Right lobe of liver (tissue), 6 donors: ENCODE results near the gene AGPS. TPM values are rescaled to one million over a fixed set of nuclear protein-coding genes. Genes with fewer than 3 reads are reported as not detected.

Source experiments
- ATAC-seq, 4 donors: fragments of 200-7000 bp; cut with Tn5 transposase; one replicate each; pipeline ENCODE4 v1.9.1; 2020; ENCODE audit warnings: mild to moderate bottlenecking in 4 of 4, moderate library complexity in 4 of 4
- DNase-seq, 3 donors: peaks; one replicate each; pipeline ENCODE4 v3.0.0-alpha.2; 2020
- H3K27ac ChIP-seq, 3 donors: fragments of 200-600 bp; one replicate each; pipeline ENCODE4 v1.8.0; 2022
- H3K27me3 ChIP-seq, 2 donors: fragments of 200-600 bp; one replicate each; pipeline ENCODE4 v1.8.0; 2022
- H3K36me3 ChIP-seq, 4 donors: fragments of 200-600 bp; sonication (generic) in 1 of 4; one replicate each; pipeline versions ENCODE4 v1.5.1 to v1.8.0; 2017 to 2022; ENCODE audit warnings: control low read depth in 1 of 4
- H3K4me1 ChIP-seq, 4 donors: fragments of 200-600 bp; sonication (generic) in 1 of 4; one replicate each; pipeline versions ENCODE4 v1.5.1 to v1.8.0; 2017 to 2022; ENCODE audit warnings: control low read depth in 1 of 4
- H3K4me3 ChIP-seq, 3 donors: fragments of 200-600 bp; one replicate each; pipeline ENCODE4 v1.8.0; 2022
- H3K9me3 ChIP-seq, 4 donors: fragments of 200-600 bp; sonication (generic) in 1 of 4; one replicate each; pipeline versions ENCODE4 v1.5.1 to v1.8.0; 2017 to 2022; ENCODE audit warnings: control low read depth in 1 of 4
- POLR2A ChIP-seq: fragments of 450-650 bp; IDR thresholded peaks from one replicate; pipeline ENCODE4 v1.6.1; 2017; ENCODE audit warnings: antibody characterized with exemption, mild to moderate bottlenecking
- WGBS: methylation state at CpG from one replicate; pipeline ENCODE4 v1.1.6; 2018; ENCODE audit warnings: low coverage, low lambda C conversion rate; ENCODE audit not compliant: insufficient coverage; ENCODE audit errors: missing lambda C conversion rate; 5-methylcytosine and 5-hydroxymethylcytosine counted together
- intact Hi-C, 2 donors: fragments of 100-400 bp; cut with DNase I; formaldehyde crosslinking; loops; one replicate each; pipeline versions ENCODE4 v1.11.2 to v1.14.1; 2022
- total RNA-seq, 6 experiments: library from RNA; depleted of rRNA in 2 of 6; stranded (reverse); fragments of >200 nt in 2 of 6; fragmentation: NEBNext Ultra II Directional in 3 of 6; extraction: Animal tissue kit (Norgen Biotek cat#: 25700) in 3 of 6; gene quantifications; one replicate each; pipeline versions ENCODE4 v1.1.0 to v1.2.4, GENCODE V29; 2016 to 2023
- TF ChIP-seq, protein P1 (sequence below), 4 donors: fragments of 200-600 bp in 3 of 4; fragments of 450-650 bp in 1 of 4; IDR thresholded peaks; one replicate each; pipeline versions ENCODE4 v1.5.1 to v1.8.0; 2016 to 2022; ENCODE audit warnings: antibody characterized with exemption in 4 of 4, mild to moderate bottlenecking in 2 of 4
- donor health status: DM: no; HTN: yes; CAD: no.
- donor health status: DM: no; HTN: no; CAD: no.
- donor health status: DM: no; HTN: no; CAD: no.
- donor health status: DM: no; HTN: yes; CAD: no.
- donor health status: DM: no; HTN: yes; CAD: no.

Gene AGPS
- total RNA-seq, 6 experiments from 2014 or later = 21.7 to 31.8 (median 26.8) TPM

DNA sequence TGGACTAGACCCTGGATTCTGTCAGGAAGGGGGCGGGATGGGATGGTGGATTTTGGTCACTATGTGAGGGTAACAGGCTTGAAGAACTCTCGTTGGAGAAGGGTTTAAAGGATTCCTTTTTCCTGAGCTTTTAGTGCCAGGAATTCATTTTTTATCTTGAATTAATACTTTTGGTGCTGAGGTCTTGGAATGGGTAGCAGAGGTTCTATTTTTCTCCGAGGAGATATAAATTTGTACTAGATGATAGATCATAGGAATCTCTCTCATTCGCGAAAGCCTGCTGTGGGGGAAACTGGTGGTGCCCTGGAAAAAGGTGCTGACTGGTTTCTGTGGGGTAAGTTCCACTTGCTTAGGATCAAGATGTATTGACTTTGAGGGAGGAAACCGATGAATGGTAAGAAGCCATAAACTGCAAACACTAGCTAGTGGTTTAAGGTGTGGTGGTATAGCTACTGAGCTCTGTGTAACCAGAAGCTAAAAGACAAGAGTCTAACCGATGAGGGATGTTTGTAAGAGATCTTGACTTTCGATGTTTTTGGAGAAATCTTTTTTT is 706 bp downstream of the AGPS start:
- Histone ChIP-seq H3K9me3 (no peaks in the 10 kb centered on the region), H3K4me3 (peak overlapping the region; percentile 77 to 92 (median 89)), H3K27me3 (no peaks in the 10 kb centered on the region), H3K4me1 (peaks cover 0 to 51% (median 15%) of the 10 kb centered on the region in 4 donors), H3K27ac (peak overlapping the region; percentile 66 to 82 (median 78)), H3K36me3 (no peaks in the 10 kb centered on the region)
- TF ChIP-seq, protein P1, sequence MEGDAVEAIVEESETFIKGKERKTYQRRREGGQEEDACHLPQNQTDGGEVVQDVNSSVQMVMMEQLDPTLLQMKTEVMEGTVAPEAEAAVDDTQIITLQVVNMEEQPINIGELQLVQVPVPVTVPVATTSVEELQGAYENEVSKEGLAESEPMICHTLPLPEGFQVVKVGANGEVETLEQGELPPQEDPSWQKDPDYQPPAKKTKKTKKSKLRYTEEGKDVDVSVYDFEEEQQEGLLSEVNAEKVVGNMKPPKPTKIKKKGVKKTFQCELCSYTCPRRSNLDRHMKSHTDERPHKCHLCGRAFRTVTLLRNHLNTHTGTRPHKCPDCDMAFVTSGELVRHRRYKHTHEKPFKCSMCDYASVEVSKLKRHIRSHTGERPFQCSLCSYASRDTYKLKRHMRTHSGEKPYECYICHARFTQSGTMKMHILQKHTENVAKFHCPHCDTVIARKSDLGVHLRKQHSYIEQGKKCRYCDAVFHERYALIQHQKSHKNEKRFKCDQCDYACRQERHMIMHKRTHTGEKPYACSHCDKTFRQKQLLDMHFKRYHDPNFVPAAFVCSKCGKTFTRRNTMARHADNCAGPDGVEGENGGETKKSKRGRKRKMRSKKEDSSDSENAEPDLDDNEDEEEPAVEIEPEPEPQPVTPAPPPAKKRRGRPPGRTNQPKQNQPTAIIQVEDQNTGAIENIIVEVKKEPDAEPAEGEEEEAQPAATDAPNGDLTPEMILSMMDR (IDR thresholded peaks at IDR 0.05) = no peak
- no peak for TF ChIP-seq POLR2A
- ATAC-seq = peak in 1 of 4 donors; percentile 1
- no peak for DNase-seq
- WGBS = 6% methylated on average over 8 of the region's 8 CpGs
- intact Hi-C loops = no loop called here

DNA sequence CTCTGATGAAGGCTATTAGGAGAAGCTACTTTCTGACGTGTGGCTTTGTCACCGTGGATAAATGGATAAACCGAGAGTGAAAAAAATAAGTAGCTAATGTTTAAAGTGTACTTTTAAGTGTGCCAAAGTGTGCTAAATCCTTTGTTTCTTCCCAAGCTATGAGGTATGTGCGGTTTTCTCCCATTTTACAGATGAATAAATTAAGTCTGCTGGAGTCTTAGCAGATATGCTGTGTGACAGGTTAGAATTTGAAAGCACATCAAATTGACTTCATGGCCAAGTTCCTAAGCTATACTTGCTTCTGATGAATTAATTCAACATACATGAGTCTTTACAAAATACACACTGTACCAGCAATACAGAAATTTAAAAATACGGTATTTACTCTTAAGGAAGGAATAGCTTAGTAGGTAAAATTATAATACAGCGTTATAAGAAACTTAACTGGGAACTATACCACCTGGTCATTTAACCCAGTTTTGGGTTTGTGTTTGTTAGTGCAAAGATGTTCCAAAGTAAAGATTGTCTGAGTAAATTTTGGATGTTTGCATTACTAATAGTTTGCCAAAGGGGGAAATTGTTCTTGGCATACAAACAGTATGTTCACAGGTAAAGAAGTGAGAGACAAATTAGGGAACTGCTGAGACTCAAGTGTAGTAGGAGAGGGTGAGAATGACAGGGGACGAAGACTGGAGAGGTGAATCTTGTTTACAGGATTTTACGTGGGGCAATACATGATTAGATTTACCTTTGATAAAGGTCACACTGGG is 1.4 kb downstream of the AGPS start:
- Histone ChIP-seq H3K9me3 (no peaks in the 10 kb centered on the region), H3K4me1 (peaks cover 0 to 57% (median 19%) of the 10 kb centered on the region in 4 donors), H3K27ac (peak overlapping the region in 2 of 3 donors; percentile 61 to 82), H3K27me3 (no peaks in the 10 kb centered on the region), H3K4me3 (peak overlapping the region; percentile 77 to 92 (median 89)), H3K36me3 (no peaks in the 10 kb centered on the region)
- intact Hi-C loops = no loop called here
- no peak for DNase-seq
- ATAC-seq = peak; percentile 27 to 45 (median 35)
- WGBS = 17% methylated on average over 8 of the region's 8 CpGs
- no peak for TF ChIP-seq POLR2A
- TF ChIP-seq, protein P1 (IDR thresholded peaks at IDR 0.05) = no peak

DNA sequence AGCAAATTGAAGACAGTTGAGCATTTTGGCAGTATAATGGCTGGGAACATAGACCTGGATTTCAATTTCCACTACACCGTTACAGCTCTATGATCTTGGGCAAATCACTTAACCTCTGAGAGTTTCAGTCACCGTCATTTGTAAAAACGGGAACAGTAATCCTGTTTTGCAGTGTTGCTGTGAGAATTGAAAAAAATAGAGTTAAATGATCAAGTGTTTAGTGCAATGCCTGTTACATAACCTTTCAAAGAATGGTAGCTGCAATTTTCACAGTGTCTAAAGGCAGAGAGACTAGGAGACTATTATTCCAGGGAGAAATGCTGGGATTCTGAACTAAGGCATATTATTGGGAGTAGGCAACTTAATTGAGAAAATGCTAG is 2.0 kb downstream of the AGPS start:
- Histone ChIP-seq H3K27ac (peak overlapping the region in 2 of 3 donors; percentile 17 to 21), H3K4me3 (peak overlapping the region in 1 of 3 donors; percentile 17), H3K36me3 (no peaks in the 10 kb centered on the region), H3K27me3 (no peaks in the 10 kb centered on the region), H3K4me1 (peaks cover 0 to 63% (median 20%) of the 10 kb centered on the region in 4 donors), H3K9me3 (no peaks in the 10 kb centered on the region)
- TF ChIP-seq, protein P1 (IDR thresholded peaks at IDR 0.05) = no peak
- TF ChIP-seq POLR2A = no peak
- ATAC-seq (peak in 1 of 4 donors; percentile 1), DNase-seq (no peak)
- intact Hi-C loops = no loop called here
- WGBS = 16% methylated on average over 3 of the region's 3 CpGs

DNA sequence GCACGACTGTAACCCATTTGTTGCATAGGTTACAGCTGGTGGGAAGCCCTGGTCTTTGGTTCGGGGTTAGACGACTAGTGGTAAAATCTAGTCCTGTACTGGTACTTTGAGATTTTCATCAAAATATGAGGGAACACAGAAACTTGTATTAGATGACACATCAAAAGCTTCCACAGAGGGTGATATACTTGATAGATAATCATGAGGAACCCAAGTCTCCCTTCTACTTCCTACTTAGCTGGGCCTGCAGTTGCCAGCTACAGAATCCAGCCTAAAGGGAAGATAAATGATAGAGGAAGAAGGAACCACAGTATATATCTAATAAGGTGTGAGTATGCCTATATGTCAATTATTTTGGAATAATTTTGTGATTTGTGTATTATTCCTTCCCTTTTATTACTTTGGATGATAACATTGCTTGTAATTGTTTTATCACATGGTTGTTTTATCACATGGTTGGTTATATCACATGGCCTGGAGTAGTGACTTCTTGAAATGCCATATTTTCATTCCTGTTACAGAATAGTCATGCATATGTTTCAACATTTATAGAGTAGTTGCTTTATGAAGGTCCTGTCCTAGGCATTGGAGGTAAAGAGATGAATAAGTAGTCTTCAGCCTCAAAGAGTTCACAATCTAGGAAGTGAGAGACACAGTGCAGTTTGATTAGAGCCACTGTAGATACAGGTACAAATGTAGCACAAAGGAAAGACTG is 2.9 kb downstream of the AGPS start:
- intact Hi-C loops = no loop called here
- Histone ChIP-seq H3K4me1 (peaks cover 0 to 66% (median 22%) of the 10 kb centered on the region in 4 donors), H3K36me3 (no peaks in the 10 kb centered on the region), H3K4me3 (no peak overlapping the region), H3K27ac (no peak overlapping the region), H3K9me3 (no peaks in the 10 kb centered on the region), H3K27me3 (no peaks in the 10 kb centered on the region)
- ATAC-seq (no peak), DNase-seq (no peak)
- TF ChIP-seq, protein P1 (IDR thresholded peaks at IDR 0.05) = no peak
- TF ChIP-seq POLR2A = no peak
- WGBS = 77% methylated on average over 3 of the region's 3 CpGs
